CD4-positive, alpha-beta T cell treated with Interleukin-12 subunit alpha and Interleukin-12 subunit beta, for 1 hour (primary cell): ENCODE results near the gene STRN.
"Not testable (repeated sequence)": the region's sequence is repeated elsewhere in the genome, so short reads cannot be mapped to it uniquely, and the experiment has no call there.

Experiments
- DNase-seq: peaks from one replicate; pipeline ENCODE4 v3.0.0-alpha.2; 2020

Gene STRN

GRCh38 chr2:36834731-36835524 is 131.4 kb downstream of the STRN start:
- peak; percentile 2 for DNase-seq

DNA sequence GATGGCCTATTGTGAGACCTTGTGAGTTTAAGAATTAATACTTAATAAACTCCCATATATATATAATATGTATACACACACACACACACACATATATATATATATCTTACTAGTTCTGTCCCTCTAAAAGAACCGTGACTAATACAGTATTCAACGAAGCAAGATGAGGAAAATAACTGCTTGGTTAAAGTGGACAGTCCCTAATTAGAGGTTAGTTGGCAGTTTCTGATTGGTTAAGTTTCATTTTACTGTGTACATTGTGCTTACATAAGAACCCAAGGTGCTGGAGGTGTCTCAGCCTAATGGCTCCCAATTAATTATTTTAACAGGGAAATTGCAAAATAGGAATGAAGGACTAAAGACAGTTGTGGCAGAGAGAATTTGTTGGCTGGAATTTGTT is 132.1 kb downstream of the STRN start:
- no peak for DNase-seq

- no peak for DNase-seq
These were observed 135.2 kb downstream of the STRN start for GRCh38 chr2:36831185-36831584.

- not testable (repeated sequence) for DNase-seq
These were observed 141.7 kb downstream of the STRN start for GRCh38 chr2:36824683-36825082.

- no peak for DNase-seq
These were observed 142.1 kb downstream of the STRN start for GRCh38 chr2:36824273-36824672.

GRCh38 chr2:36823862-36824261 is 142.5 kb downstream of the STRN start:
- no peak for DNase-seq

DNA sequence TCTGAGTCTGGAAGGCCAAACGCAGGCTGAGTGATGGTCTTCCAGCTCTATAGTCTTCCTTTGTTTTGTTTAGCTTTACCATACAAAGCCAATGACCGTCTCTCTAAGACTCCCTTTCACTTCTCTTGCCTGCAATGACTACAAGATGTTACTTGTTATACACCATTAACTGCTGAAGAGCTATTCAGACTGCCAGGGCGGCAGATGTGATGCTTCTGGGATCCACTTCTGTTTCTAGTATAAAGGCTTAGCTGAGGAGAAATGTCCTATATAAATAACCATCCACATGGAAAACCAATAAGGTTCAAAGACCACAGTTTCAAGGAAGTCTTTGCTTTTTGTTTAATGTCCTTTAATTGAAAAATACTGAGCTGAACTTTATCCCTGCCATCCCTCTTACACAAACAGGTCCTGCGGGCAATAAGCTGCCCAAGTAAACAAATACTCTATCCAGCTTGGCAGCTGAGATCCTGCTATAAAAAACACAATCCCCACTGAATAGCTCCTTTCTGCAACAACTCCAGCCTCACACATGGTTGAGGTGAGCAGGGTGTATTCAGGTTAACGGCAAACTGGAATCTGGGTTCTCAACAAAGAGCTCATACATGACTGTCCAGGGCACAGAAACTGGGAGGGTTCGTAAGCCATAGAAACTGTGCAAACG is 145.3 kb downstream of the STRN start:
- DNase-seq, result no peak

DNA sequence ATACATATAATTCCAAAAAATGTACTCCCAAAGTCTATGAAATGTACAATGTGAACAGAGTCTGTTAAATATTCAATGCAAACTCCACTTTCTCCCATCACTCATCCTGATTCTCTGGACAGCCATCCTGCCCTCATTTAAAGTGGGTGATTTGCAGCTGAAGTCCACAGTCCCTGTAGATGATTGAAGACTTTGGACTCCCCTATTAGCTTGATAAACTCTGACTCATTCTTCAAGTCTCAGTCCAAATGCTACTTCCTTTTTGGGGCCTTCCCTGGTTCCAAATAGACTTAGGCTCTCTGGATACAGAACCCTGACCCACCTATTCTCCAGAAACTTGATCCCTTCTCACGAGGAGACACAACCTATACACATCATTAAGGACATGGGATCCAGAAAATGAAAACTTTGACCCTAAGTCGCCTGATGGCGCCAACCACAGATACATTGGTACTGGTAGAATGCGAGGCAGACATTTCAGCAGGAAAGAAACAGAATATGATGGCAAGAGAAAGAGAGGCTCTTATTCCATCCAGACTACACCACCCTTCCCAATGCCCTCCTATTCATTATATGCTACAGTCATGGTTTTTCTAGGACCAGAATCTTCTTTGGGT is 147.1 kb downstream of the STRN start:
- DNase-seq, result no peak

DNA sequence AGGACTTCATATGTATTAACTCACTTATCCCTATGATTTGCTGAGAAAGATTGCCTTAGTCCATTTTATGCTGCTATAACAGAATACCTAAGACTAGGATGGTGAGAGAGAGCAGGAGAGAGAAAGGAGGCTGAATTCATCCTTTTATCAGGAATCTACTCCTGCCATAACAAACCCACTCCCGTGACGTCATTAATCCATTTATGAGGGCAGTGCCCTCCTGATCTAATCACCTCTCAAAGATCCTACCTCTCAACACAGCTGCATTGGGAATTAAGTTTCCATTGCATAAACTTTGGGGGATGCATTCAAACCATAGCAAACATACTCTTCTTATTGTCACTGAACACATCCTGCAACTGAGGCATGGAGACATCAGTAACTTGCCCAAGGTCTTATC is 147.8 kb downstream of the STRN start:
- no peak for DNase-seq

DNA sequence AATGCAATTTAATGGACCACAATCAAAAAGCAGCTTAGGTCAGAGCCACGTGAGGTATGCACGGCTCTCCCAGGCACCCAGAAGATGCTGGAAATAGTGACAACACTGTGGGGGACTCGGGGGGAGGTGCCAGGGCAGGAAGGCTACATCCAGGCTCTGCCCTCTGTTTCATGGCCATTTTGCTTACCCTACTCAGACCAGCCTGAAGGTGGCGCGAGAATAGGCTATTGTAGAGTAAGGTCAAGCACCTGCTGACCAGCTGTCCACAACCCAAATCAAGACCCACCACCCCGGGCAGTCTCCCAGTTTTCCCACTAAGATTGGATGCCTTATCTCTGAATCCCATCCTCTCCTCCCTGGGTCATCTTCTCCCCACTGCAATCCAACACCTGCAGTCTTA is 154.1 kb downstream of the STRN start:
- no peak for DNase-seq

GRCh38 chr2:36811071-36811470 is 155.3 kb downstream of the STRN start:
- DNase-seq, result no peak

DNA sequence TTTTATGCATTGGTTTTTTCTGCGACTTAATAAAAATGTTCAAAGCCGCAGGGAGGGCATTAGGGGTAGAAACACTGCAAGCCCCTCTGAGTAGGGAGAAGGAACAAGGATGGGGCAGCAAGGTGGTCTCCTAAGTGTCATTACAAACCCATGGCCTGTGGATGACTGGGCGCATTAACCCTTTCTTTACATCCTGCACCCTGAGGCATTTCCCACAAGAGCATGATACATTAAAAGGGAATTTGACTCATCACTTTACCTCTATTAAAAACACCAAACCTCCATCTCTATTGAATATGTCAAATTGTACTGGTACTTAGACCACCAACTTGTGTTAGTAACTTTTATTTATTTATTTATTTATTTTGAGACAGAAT is 157.3 kb downstream of the STRN start:
- DNase-seq, result no peak

DNA sequence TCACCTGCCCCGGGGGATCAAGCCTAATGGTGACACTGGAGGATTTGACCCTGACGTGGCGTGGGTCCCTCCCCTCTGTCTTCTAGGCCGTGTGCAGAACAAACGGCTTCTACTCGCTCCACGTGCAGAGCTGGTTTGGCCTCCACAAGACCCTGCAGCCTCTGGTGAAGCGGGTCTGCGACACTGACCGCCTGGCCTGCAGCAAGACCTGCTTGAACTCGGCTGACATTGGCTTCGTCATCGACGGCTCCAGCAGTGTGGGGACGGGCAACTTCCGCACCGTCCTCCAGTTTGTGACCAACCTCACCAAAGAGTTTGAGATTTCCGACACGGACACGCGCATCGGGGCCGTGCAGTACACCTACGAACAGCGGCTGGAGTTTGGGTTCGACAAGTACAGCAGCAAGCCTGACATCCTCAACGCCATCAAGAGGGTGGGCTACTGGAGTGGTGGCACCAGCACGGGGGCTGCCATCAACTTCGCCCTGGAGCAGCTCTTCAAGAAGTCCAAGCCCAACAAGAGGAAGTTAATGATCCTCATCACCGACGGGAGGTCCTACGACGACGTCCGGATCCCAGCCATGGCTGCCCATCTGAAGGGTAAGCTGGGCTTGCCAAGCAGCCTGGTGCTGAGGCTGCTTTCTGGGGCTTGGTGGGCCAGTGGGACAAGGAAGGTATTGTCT is 157.8 kb downstream of the STRN start:
- no peak for DNase-seq

DNA sequence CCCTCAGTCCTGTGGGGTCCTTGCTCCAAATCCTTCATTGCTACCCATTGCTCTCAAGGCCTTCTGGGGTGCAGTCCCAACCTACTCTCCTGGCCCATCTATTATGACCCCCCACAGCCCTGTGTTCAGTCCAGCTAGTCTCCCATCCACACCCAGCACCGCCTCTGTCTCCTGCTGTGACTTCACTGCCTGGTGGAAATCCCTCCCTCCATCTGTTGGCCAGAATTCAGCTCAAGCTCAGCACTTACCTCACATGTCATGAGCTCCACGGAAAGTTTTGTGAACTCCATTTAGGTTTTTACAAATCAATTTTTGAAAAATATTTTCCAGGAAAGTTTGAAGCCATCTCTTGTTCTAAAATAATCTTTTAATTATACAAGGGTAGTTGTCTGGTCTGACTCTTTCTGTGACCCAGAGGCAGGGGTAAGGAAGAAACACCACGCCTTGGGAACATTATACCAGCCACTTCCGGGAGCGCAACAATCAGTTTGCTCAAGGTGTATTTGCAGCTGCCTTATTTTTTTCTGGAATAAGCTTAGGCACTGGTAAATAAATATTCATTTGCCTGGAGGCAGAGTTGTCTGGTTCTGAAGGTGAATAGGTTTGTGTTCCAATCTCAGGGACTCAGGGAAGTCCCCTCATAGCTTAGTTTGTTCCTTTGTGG is 159.0 kb downstream of the STRN start:
- no peak for DNase-seq

DNA sequence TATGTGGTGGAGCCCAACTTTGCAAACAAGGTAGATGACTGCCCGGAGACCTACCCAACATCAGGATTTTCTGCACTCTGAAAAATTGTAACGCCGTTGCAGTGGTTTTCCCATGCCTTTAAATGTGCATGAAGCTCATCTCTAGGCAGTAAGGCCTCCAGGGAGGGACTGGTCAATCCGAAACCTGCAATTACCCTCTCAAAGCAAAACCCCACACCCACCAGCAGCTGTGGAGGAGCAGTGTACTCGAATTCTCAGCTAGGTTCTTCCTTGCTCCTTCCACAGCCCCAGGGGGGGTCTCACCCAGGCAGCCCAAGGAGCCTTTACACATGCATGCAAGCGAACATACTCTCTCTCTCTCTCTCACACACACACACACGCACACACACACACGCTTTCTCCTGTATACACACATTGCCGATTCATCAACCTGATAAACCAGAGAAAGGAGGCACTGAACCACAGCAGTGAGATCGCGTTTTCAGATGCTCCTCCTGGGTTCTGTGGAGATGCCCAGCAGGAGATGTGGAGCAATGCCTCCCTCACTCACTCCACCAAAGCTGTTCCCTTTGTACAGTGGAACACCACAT is 160.6 kb downstream of the STRN start:
- no peak for DNase-seq

DNA sequence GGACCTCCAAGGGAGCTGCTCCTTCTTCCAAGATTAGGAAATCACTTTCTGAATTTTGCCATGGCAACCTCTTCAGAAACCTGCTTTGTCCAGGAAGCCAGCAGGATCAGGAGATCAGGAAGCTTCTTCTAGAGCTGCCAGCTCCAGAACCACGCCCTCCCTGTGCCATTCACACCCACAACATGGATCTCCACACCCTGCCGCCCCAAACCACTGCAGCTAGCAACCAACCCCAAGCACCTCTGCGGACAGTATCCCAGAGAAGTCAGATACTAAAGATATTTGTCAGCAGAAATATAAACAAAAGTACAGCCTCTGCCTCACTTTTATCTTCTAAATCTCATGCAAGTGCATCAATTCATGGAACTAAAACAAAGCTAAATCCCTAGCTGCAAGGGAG is 163.4 kb downstream of the STRN start:
- no peak for DNase-seq

- no peak for DNase-seq
These were observed 165.2 kb downstream of the STRN start for GRCh38 chr2:36801088-36801487.

- peak; percentile 57 for DNase-seq
These were observed 166.0 kb downstream of the STRN start for GRCh38 chr2:36800381-36800780.

DNA sequence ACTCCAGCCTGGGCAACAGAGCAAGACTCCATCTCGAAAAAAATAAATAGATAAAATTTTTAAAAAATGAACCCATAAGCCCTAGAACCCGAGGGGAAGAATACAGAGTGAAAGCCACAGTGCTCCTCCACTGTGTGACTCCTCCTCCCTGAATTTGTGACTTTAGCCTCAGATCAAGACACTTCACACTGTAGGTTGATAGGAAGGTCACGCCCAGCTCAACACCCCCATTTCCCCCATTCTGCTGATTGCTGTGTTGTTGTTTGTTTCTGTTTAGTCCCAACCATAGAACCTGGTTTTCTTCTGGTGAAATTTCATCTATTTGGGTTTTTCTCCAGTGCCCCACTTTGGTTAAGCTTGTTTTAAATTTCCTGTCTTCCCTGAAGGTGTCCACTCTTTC is 167.6 kb downstream of the STRN start:
- peak; percentile 42 for DNase-seq

DNA sequence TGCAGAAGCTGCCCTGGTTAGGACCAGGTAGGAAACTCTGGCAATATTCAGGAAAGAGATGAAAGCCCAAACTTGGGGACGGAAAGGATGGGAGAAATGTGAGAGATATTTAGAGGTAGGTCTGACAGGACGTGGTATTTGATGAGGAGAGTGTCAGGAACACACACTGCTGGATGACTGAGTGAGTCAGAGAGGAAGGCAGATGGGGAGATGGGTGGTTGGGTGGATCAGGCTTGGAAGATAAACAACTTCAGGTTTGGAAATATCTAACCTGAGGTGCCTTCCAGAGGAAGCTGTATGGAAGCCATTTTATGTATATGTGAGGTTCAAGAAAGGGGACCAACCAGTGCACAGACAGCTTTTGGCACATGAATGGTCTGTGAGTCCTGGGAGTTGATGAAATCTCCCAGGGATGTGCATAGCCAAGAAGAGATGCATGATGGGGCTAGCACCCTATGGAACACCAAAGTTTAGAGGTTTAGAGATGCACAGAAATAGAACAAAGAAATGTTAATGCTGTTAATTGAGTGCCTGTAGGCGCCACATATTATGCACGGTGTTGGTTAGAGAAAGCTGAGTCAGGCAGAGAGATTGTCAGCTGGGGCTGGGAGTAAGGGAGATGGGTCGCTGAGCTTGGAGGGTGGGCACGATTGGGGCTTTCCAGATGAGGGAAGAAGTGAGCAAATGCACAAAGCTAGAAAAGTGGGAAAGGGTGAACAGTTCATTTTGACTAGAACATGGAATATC is 168.8 kb downstream of the STRN start:
- DNase-seq, result no peak
